HepG2 (cell line): ENCODE results near the gene KLHL36. TPM values are rescaled to one million over a fixed set of nuclear protein-coding genes. Genes with fewer than 3 reads are reported as not detected.

Experiments
- CAMTA2 ChIP-seq: sonication (generic); formaldehyde crosslinking; IDR thresholded peaks from 2 replicates; pipeline ENCODE4 v1.4.0; 2020; ENCODE audit warnings: mild to moderate bottlenecking, missing genetic modification reagents, borderline replicate concordance
- CHD2 ChIP-seq: IDR thresholded peaks from 2 replicates; pipeline ENCODE4 v1.6.1; 2011; ENCODE audit warnings: low read depth, low read length, improper control_type of control experiment
- DMAP1 ChIP-seq: IDR thresholded peaks from 2 replicates; pipeline ENCODE4 v1.6.1; 2016
- FOXO1 ChIP-seq: sonication (generic); formaldehyde crosslinking; IDR thresholded peaks from 2 replicates; pipeline ENCODE4 v1.4.0; 2020; ENCODE audit warnings: missing genetic modification reagents
- HNRNPLL ChIP-seq: fragments of 200-400 bp; formaldehyde crosslinking; IDR thresholded peaks from 2 replicates; pipeline ENCODE4 v1.6.1; 2017; ENCODE audit warnings: mild to moderate bottlenecking, low read depth, low read length; ENCODE audit not compliant: poor library complexity, severe bottlenecking
- ISL2 ChIP-seq: sonication (generic); formaldehyde crosslinking; IDR thresholded peaks from 2 replicates; pipeline ENCODE4 v1.5.0; 2020; ENCODE audit warnings: missing genetic modification reagents
- NKX3-1 ChIP-seq: sonication (generic); formaldehyde crosslinking; IDR thresholded peaks from 2 replicates; pipeline ENCODE4 v1.5.0; 2020; ENCODE audit warnings: missing genetic modification reagents
- PHF21A ChIP-seq: sonication (generic); formaldehyde crosslinking; IDR thresholded peaks from 2 replicates; pipeline ENCODE4 v1.5.0; 2020; ENCODE audit warnings: mild to moderate bottlenecking, missing genetic modification reagents
- RARA ChIP-seq: IDR thresholded peaks from 2 replicates; pipeline ENCODE4 v1.6.1; 2016; ENCODE audit warnings: missing genetic modification reagents, missing compliant biosample characterization
- SP140L ChIP-seq: sonication (generic); formaldehyde crosslinking; IDR thresholded peaks from 2 replicates; pipeline ENCODE4 v1.4.0; 2020; ENCODE audit warnings: missing genetic modification reagents, borderline replicate concordance
- TBX3 ChIP-seq: fragments of 450-650 bp; IDR thresholded peaks from 2 replicates; pipeline ENCODE4 v1.6.1; 2017; ENCODE audit warnings: antibody characterized with exemption, mild to moderate bottlenecking, inconsistent platforms, borderline replicate concordance
- TP53 ChIP-seq: sonication (generic); formaldehyde crosslinking; conservative IDR thresholded peaks from 2 replicates; pipeline ENCODE4 v1.4.0; 2020; ENCODE audit warnings: missing genetic modification reagents
- ZBTB20 ChIP-seq: sonication (generic); formaldehyde crosslinking; IDR thresholded peaks from 2 replicates; pipeline ENCODE4 v1.8.1; 2023; ENCODE audit warnings: missing genetic modification reagents, low read depth, mild to moderate bottlenecking, borderline replicate concordance
- ZFP36L1 ChIP-seq: sonication (generic); formaldehyde crosslinking; IDR thresholded peaks from 2 replicates; pipeline ENCODE4 v1.8.0; 2022; ENCODE audit warnings: mild to moderate bottlenecking, missing genetic modification reagents, moderate library complexity
- ZFP37 ChIP-seq: sonication (generic); formaldehyde crosslinking; IDR thresholded peaks from 2 replicates; pipeline ENCODE4 v1.4.0; 2020; ENCODE audit warnings: missing genetic modification reagents, borderline replicate concordance
- ZNF367 ChIP-seq: sonication (generic); formaldehyde crosslinking; IDR thresholded peaks from 2 replicates; pipeline ENCODE4 v1.4.0; 2020; ENCODE audit warnings: missing genetic modification reagents, borderline replicate concordance
- ZNF788 ChIP-seq: sonication (generic); formaldehyde crosslinking; IDR thresholded peaks from 2 replicates; pipeline ENCODE4 v1.5.0; 2020; ENCODE audit warnings: mild to moderate bottlenecking, missing genetic modification reagents, borderline replicate concordance
- polyA plus RNA-seq, 8 experiments: library from polyadenylated mRNA; depleted of rRNA in 3 of 8; stranded (reverse) in 7 of 8; unstranded in 1 of 8; fragments of >200 nt; fragmentation: Illumina TruSeq in 4 of 8; extraction: Trizol in 4 of 8; gene quantifications; 2 replicates each; pipeline versions ENCODE4 v1.2.1 to v1.2.3, GENCODE V29; 2011 to 2016; ENCODE audit warnings: low read depth in 4 of 8, missing spikeins in 1 of 8, mixed read lengths in 1 of 8; ENCODE audit not compliant: insufficient read depth in 1 of 8
- total RNA-seq, 5 experiments: library from RNA; depleted of rRNA; stranded (reverse); fragments of >200 nt; fragmentation: Illumina TruSeq; extraction: Trizol; gene quantifications; 2 replicates each; pipeline ENCODE4 v1.2.3, GENCODE V29; 2016; ENCODE audit warnings: low read depth in 1 of 5
- TF ChIP-seq, protein P1 (sequence below): sonication (generic); formaldehyde crosslinking; IDR thresholded peaks from 2 replicates; pipeline ENCODE4 v1.5.0; 2020; ENCODE audit warnings: mild to moderate bottlenecking, missing genetic modification reagents
- TF ChIP-seq, protein P2 (sequence below): sonication (generic); formaldehyde crosslinking; IDR thresholded peaks from 2 replicates; pipeline ENCODE4 v1.5.0; 2020; ENCODE audit warnings: mild to moderate bottlenecking, missing genetic modification reagents
- TF ChIP-seq, protein P3 (sequence below): sonication (generic); formaldehyde crosslinking; IDR thresholded peaks from 2 replicates; pipeline ENCODE4 v1.4.0; 2020; ENCODE audit warnings: missing genetic modification reagents
- TF ChIP-seq, protein P4 (sequence below): sonication (generic); formaldehyde crosslinking; IDR thresholded peaks from 2 replicates; pipeline ENCODE4 v1.4.0; 2020; ENCODE audit warnings: missing genetic modification reagents
- TF ChIP-seq, protein P5 (sequence below): sonication (generic); formaldehyde crosslinking; IDR thresholded peaks from 2 replicates; pipeline ENCODE4 v1.4.0; 2020; ENCODE audit warnings: missing genetic modification reagents

Gene KLHL36
- total and polyA plus RNA-seq, 2 of the 13 experiments (the other 11 are each of a cell fraction or from before 2014, with no cell fraction given), result 24.3 to 26.0 TPM

DNA sequence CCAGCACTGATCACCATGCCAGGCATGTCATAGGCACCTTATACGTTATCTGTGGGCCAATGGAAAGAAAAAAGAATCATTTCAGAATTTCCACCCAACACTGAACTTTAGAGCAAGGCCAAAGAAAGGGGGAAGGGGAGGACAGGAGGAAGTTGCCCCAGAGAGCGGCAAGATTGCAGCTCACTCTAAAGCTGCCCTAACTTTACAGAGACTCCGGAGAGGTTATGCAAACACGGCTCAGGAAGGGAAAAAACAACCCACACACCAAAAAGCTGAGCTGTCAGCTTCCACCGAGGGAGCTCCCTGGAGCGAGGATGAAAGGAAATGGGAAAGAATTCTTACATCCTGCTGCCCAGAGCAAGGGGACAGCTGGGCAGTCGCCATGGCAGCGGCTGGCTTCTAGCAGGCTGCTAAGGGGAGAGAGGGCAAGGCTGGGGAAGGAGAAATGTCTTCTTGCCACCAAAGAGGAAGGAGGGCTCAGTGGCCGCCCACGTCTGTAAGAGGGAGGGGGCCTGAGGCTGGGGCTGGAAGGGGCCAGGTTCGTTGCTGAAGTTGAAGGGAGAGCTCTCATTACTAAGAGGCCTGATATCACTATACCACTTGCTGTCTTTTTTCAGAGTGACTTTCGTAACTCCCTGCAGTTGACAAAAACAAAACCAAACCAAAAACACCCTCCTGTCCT is 48.6 kb upstream of the KLHL36 start (continued):
- TF ChIP-seq ZNF367 (CRISPR knock-in tag), result no peak
- TF ChIP-seq CAMTA2, result no peak
- no peak for TF ChIP-seq ZBTB20 (CRISPR knock-in tag)
- no peak for TF ChIP-seq TBX3
- TF ChIP-seq TP53 (CRISPR knock-in tag), result no peak
- TF ChIP-seq, protein P1, sequence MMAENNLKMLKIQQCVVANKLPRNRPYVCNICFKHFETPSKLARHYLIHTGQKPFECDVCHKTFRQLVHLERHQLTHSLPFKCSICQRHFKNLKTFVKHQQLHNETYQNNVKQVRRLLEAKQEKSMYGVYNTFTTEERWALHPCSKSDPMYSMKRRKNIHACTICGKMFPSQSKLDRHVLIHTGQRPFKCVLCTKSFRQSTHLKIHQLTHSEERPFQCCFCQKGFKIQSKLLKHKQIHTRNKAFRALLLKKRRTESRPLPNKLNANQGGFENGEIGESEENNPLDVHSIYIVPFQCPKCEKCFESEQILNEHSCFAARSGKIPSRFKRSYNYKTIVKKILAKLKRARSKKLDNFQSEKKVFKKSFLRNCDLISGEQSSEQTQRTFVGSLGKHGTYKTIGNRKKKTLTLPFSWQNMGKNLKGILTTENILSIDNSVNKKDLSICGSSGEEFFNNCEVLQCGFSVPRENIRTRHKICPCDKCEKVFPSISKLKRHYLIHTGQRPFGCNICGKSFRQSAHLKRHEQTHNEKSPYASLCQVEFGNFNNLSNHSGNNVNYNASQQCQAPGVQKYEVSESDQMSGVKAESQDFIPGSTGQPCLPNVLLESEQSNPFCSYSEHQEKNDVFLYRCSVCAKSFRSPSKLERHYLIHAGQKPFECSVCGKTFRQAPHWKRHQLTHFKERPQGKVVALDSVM (CRISPR knock-in tag), result no peak
- no peak; the same call in 1 of the 2 replicates for TF ChIP-seq ZFP37 (CRISPR knock-in tag)
- TF ChIP-seq, protein P2, sequence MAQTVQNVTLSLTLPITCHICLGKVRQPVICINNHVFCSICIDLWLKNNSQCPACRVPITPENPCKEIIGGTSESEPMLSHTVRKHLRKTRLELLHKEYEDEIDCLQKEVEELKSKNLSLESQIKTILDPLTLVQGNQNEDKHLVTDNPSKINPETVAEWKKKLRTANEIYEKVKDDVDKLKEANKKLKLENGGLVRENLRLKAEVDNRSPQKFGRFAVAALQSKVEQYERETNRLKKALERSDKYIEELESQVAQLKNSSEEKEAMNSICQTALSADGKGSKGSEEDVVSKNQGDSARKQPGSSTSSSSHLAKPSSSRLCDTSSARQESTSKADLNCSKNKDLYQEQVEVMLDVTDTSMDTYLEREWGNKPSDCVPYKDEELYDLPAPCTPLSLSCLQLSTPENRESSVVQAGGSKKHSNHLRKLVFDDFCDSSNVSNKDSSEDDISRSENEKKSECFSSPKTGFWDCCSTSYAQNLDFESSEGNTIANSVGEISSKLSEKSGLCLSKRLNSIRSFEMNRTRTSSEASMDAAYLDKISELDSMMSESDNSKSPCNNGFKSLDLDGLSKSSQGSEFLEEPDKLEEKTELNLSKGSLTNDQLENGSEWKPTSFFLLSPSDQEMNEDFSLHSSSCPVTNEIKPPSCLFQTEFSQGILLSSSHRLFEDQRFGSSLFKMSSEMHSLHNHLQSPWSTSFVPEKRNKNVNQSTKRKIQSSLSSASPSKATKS (CRISPR knock-in tag), result no peak
- TF ChIP-seq, protein P3, sequence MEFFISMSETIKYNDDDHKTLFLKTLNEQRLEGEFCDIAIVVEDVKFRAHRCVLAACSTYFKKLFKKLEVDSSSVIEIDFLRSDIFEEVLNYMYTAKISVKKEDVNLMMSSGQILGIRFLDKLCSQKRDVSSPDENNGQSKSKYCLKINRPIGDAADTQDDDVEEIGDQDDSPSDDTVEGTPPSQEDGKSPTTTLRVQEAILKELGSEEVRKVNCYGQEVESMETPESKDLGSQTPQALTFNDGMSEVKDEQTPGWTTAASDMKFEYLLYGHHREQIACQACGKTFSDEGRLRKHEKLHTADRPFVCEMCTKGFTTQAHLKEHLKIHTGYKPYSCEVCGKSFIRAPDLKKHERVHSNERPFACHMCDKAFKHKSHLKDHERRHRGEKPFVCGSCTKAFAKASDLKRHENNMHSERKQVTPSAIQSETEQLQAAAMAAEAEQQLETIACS, result no peak
- peak; percentile 74 for TF ChIP-seq RARA (CRISPR knock-in tag)
- no peak for TF ChIP-seq CHD2
- no peak for TF ChIP-seq HNRNPLL
- peak; percentile 53 for TF ChIP-seq ISL2 (CRISPR knock-in tag)
- peak; percentile 92 for TF ChIP-seq PHF21A
- TF ChIP-seq NKX3-1 (CRISPR knock-in tag), result no peak
- TF ChIP-seq ZNF788, result no peak
- TF ChIP-seq, protein P4, sequence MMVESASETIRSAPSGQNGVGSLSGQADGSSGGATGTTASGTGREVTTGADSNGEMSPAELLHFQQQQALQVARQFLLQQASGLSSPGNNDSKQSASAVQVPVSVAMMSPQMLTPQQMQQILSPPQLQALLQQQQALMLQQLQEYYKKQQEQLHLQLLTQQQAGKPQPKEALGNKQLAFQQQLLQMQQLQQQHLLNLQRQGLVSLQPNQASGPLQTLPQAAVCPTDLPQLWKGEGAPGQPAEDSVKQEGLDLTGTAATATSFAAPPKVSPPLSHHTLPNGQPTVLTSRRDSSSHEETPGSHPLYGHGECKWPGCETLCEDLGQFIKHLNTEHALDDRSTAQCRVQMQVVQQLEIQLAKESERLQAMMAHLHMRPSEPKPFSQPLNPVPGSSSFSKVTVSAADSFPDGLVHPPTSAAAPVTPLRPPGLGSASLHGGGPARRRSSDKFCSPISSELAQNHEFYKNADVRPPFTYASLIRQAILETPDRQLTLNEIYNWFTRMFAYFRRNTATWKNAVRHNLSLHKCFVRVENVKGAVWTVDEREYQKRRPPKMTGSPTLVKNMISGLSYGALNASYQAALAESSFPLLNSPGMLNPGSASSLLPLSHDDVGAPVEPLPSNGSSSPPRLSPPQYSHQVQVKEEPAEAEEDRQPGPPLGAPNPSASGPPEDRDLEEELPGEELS, result peak; percentile 77
- no peak for TF ChIP-seq ZFP36L1 (CRISPR knock-in tag)
- peak; percentile 62; the same call in 1 of the 2 replicates for TF ChIP-seq DMAP1 (CRISPR knock-in tag)
- TF ChIP-seq SP140L, result no peak
- TF ChIP-seq, protein P5, sequence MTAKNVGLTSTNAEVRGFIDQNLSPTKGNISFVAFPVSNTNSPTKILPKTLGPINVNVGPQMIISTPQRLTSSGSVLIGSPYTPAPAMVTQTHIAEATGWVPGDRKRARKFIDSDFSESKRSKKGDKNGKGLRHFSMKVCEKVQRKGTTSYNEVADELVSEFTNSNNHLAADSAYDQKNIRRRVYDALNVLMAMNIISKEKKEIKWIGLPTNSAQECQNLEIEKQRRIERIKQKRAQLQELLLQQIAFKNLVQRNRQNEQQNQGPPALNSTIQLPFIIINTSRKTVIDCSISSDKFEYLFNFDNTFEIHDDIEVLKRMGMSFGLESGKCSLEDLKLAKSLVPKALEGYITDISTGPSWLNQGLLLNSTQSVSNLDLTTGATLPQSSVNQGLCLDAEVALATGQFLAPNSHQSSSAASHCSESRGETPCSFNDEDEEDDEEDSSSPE (CRISPR knock-in tag), result no peak; the same call in 1 of the 2 replicates
- peak; percentile 75 for TF ChIP-seq FOXO1 (CRISPR knock-in tag)
